ENCODE data around the gene NIPBL.
"Not testable (repeated sequence)": the region's sequence is repeated elsewhere in the genome, so short reads cannot be mapped to it uniquely, and the experiment has no call there.

NIPBL gene

DNA sequence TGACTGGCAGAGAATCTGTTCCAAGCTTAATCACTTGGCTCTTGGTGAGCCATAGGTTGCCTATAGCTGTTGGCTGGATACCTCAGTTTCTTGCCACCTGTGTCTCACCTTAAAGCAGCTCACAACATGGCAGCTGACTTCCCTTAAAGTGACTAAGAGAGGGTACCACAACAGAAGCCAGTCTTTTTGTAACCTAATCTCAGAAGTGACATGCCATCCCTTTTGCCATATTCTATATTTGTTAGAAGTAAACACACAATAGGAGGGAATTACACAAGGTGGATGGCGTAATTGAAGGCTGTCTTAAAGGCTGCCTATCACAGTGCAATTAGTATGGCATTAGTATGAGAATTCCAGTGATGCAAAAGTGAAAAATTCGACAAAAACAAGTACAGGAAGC, 28.1 kb downstream of the NIPBL start:
- no peak for DNase-seq

DNA sequence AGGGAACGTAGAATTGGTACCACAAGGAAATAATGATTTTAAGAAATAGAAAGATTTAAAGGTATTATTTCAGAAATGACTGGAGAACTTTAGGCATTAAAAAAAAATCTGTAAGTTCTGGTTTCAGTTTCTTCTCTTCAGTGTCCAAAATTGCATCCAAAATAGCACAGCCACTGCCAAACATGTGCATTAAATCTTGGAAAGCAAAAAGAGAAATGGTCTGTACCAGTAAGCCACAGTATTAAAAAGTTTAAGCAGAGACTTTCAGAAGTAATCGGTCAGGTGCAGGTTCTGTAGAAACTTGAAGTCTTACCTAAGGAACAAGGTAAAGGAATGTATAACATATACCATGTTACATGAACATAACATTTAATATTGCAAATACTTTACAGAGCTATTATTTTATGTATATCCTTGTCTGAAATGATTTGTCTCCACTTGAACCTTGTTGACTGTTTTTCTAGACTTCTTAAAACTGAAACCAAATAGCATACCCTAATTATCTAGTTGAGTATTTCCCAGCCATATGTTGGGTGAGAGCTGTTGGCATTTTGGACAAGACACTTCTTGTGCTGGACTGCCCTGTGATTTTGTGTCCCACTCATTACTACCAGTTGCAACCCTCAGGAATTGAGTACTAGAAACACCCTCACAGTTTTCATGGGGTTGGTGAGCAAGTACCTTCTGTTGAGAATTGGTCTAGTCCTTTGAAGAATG, 32.1 kb downstream of the NIPBL start:
- DNase-seq = no peak

DNA sequence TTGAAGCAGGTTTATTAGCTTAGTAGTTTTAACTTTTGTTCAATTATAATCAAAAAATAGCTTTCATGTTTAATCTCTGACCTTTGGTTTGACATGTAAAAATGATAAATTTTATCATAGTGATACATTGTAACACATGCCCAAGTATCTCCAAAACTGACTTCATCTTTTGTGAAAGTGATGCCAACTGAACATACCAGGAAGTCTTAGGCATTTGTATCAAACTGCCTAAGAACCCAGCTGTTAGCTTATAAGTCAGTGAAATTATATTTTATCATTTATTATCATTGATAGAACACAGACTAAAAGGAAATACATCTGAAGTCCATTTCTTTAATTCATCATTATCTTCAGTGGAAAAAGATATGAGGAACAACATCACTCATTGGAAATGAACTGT, 39.1 kb downstream of the NIPBL start:
- DNase-seq = no peak

DNA sequence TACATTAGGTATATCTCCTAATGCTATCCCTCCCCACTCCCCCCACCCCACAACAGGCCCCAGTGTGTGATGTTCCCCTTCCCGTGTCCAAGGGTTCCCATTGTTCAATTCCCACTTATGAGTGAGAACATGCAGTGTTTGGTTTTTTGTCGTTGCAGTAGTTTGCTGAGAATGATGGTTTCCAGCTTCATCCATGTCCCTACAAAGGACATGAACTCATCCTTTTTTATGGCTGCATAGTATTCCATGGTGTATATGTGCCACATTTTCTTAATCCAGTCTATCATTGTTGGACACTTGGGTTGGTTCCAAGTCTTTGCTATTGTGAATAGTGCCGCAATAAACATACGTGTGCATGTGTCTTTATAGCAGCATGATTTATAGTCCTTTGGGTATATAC, 40.0 kb downstream of the NIPBL start:
- DNase-seq = not testable (repeated sequence)

- DNase-seq = not testable (repeated sequence)
Measured at GRCh38 chr5:36917358-36917757, 40.8 kb downstream of the NIPBL start.

- DNase-seq = no peak
Measured at GRCh38 chr5:36919238-36919637, 42.7 kb downstream of the NIPBL start.

- DNase-seq = no peak
Measured at GRCh38 chr5:36919650-36920049, 43.1 kb downstream of the NIPBL start.

DNA sequence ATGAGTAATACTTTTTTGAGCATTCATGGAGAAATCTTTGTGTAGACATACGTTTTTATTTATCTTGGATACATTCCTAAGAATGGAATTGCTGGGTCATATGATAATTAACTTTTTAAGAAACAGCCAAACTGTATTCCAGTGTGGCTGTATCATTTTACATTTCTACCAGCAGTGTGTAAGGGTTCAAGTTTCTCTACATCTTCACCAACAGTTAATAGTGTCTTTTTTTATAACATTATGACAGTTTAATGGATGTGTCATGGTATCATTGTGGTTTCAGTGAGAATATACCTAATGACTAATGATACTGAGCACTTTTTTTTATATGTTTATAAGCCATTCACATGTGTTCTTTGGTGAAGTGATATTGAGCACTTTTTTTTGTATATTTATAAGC, 52.4 kb downstream of the NIPBL start:
- no peak for DNase-seq

DNA sequence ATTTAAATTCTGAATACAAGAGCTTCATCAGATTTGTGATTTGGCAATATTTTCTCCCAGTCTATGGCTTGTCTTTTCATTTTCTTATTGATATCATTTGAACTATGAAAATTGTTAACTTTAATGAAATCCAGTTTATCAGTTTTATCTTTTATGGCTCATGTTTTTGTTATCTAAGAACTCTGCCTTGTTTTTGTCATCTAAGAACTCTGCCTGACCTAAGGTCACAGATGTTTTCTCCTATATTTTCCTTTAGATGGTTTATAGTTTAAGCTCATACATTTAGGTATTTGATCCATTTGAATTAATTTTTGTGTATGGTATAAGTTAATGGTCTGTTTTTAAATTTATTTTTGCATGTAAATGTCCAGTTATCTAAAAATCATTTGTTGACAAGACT, 52.9 kb downstream of the NIPBL start:
- no peak for DNase-seq

DNA sequence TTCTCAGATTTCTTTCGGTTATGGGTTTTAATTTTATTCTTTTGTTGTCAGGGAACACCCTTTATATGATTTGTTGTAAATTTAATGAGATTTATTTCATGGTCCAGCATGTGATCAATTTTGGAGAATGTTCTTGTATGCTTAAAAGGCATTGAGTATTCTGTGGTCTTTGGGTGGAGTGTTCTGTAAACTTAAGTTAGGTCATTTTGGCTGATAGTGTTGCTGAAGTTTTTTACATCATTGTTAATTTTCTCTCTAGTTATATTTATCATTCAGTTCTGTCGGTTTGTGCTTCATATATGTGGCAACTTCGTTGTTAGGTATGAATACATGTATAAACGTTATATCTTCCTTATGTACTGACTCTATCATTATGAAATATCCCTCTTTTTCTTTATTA, 55.5 kb downstream of the NIPBL start:
- DNase-seq = no peak

- DNase-seq = no peak
Measured at GRCh38 chr5:36932699-36933098, 56.1 kb downstream of the NIPBL start.

DNA sequence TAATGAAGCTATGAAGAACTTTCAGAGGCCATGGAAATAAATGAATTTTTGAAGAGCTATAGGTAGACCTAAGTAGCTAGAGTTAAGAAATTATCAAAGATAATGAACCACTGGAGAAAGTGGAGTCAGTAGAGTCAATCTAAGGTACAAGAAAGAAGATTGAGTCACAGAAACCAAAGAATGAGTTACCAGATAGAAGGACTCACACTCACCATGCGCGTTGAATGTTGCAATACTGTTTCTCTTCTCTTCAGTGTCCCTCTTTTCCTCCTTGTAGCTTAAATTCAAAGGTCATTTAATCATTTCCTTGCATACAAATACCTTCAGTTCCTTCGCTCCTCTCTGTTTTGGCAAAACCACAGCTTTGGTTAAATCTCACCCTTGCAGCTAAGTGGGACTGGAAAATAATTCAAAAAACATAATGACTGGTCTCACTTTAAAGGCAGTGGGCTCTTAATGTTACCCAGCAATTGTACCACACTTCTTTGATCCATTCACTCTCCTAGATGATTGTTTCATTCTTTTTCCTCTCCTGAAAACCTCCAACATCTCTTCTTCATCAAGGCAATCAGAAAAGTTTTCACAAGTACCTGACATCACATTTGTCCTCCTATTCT, 58.3 kb downstream of the NIPBL start:
- DNase-seq = no peak

DNA sequence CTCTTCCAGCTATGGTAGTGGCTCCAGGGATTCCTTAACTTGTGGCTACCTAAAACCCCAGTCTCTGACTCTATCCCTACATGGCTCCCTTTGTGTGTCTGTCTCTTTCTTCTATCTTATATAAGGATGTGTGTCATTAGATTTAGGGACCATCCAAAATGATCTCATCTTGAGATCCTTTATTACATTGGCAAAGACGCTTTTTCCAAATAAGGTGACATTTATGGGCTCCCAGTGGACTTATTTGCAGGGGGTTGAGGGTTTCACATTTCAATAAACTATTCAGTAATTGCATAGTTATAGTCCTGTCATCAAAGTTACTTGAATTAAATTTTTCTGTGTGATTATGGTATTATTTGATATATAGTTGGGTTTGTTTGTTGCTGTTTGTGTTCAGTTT, 59.2 kb downstream of the NIPBL start:
- DNase-seq = no peak

GRCh38 chr5:36936309-36936708, 59.7 kb downstream of the NIPBL start:
- no peak for DNase-seq

- DNase-seq = no peak
Measured at GRCh38 chr5:36938129-36938528, 61.6 kb downstream of the NIPBL start.

DNA sequence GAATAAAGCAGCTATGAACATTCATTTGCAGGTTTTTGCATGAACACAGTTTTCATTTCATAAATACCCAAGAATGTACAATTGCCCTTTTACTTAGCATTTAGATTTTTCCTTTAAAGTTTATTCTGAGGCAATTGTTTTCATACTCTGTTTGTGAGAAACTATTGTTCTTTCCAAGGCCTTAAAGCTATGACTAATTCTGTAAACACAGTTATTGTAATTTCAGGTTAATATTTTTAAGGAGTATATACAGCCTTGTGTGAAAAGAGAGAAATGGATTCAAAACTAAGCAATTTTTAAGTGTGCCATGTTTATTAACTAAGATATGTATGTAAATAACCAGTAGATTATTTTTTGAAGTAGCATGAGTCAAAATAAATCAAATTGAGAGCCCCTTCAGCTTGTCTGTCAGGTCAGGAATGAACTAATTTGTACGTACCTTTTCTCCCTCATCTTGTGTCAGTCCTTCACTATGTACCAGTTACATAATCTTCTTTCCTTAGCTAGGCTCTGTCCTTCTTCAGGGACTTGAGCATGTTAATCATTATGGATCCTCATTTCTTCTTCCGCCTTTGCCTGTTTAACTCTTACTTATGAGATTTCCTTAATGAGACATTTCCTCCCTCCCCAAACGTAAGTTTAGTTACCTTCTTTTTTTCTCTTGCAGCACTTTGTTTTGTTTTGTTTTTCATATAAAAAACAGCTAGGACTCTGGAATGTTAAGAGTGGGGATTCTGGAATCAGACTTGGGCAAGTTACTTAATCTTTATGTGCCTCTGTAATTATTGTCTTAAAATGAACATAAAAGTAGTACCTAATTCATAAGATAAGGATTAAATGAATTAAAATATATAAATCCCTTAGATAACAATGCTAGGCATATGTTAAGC, 63.6 kb downstream of the NIPBL start:
- no peak for DNase-seq

- no peak for DNase-seq
Measured at GRCh38 chr5:36943584-36943983, 67.0 kb downstream of the NIPBL start.

GRCh38 chr5:36944024-36944423, 67.5 kb downstream of the NIPBL start:
- DNase-seq = no peak

- DNase-seq = peak in 1 of 2 experiments; percentile 32
Measured at GRCh38 chr5:36944607-36945225, 68.1 kb downstream of the NIPBL start.

- DNase-seq = no peak
Measured at GRCh38 chr5:36945687-36946086, 69.1 kb downstream of the NIPBL start.

DNA sequence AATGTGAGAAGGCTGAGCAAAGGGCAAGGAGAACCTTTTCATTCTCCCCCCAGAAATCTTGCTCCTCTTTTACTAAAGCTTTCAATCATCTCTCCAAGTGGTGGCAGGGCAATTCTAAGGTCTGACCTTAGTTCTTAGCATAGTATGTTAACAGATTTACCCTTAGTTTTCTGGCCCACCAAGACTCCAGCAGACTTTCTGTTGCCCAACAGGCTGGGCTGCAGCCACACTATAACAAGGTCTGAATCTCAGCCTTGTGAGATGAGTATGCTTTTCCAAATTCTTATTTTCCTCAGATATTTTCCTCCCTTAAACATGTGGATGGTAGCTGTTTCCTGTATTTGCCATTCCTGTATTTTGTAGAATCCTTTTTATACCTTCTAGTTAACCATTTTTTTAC, 69.5 kb downstream of the NIPBL start:
- no peak for DNase-seq

DNA sequence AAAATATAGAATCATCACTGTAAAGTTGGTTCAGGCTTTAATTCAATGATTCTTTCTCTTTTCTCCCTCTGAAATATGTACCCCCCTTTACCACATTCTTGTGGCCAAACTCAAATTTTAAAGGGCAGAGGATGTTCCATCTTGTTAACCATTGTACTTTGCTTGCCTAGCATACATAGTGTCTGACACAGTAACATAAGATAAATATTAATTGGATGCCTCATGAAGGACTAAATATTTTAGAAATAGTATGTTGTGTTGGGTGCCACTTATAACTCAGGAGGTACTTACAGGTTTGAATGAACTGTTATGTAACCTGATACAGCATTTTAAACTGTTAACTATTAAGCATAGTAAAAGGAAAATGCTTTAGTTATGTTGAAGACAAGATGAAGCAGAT, 71.5 kb downstream of the NIPBL start:
- no peak for DNase-seq

DNA sequence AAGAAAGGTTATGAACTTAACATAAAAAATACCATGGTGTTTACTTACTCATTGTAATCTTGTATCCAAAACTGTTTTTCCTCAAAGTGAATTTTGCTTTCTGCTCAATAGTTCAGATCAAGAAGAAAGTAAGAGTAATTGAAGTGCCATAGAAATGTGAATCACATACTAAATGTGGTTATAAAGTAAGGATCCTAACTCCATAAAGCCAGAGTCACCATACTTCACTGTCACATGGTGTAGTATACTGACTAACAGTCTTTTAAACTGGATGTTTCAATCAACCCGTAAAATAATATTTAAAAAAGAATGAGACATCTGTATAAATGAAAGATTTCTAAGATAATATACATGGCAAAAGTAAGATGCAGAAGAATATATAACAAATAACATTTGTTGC, 72.1 kb downstream of the NIPBL start:
- no peak for DNase-seq

Measured in NCI-H1930 (cell line).